K562 (cell line): ENCODE results near the gene HMGA1. TPM values are rescaled to one million over a fixed set of nuclear protein-coding genes. Genes with fewer than 3 reads are reported as not detected.

Experiments
- ARID2 ChIP-seq: fragments of 450-650 bp; IDR thresholded peaks from 2 replicates; pipeline ENCODE4 v1.6.1; 2017; ENCODE audit warnings: antibody characterized with exemption, mild to moderate bottlenecking
- ATF7 ChIP-seq: fragments of 450-650 bp; IDR thresholded peaks from 2 replicates; pipeline ENCODE4 v1.7.1; 2014; ENCODE audit warnings: mild to moderate bottlenecking, moderate library complexity
- BACH1 ChIP-seq: fragments of 200-800 bp; sonication (Bioruptor generic); IDR thresholded peaks from 2 replicates; pipeline ENCODE4 v1.6.1; 2016; ENCODE audit warnings: missing genetic modification characterization, missing compliant biosample characterization
- CREB3 ChIP-seq: fragments of 450-650 bp; conservative IDR thresholded peaks from 2 replicates; pipeline ENCODE4 v1.6.1; 2016; ENCODE audit warnings: missing genetic modification characterization, low read depth, mild to moderate bottlenecking, missing compliant biosample characterization, moderate library complexity
- FIP1L1 ChIP-seq: fragments of 200-400 bp; formaldehyde crosslinking; IDR thresholded peaks from 2 replicates; pipeline ENCODE4 v1.6.1; 2018; ENCODE audit warnings: mild to moderate bottlenecking, low read depth, low read length; ENCODE audit not compliant: poor library complexity, severe bottlenecking
- KLF10 ChIP-seq: fragments of 250-450 bp; sonication (Bioruptor Pico); IDR thresholded peaks from 2 replicates; pipeline ENCODE4 v1.6.1; 2021; ENCODE audit warnings: matching md5 sums
- MEF2A ChIP-seq: IDR thresholded peaks from 2 replicates; pipeline ENCODE4 v1.6.1; 2011; ENCODE audit warnings: low read depth, mild to moderate bottlenecking, low read length, moderate library complexity; ENCODE audit not compliant: control insufficient read depth
- MEIS2 ChIP-seq: fragments of 450-650 bp; IDR thresholded peaks from 2 replicates; pipeline ENCODE4 v1.6.1; 2014; ENCODE audit warnings: mild to moderate bottlenecking; ENCODE audit not compliant: partially characterized antibody
- MYC ChIP-seq, 2 experiments: fragments of 250-450 bp in 1 of 2; sonication (Bioruptor Pico) in 1 of 2; IDR thresholded peaks; 2 replicates each; pipeline versions ENCODE4 v1.5.1 to v1.6.1; 2012 to 2021; ENCODE audit warnings: low read depth in 2 of 2, borderline replicate concordance in 1 of 2, improper control_type of control experiment in 1 of 2, low read length in 1 of 2, mild to moderate bottlenecking in 1 of 2, moderate library complexity in 1 of 2
- NFATC3 ChIP-seq: fragments of 450-650 bp; IDR thresholded peaks from 2 replicates; pipeline ENCODE4 v1.6.1; 2017; ENCODE audit warnings: mild to moderate bottlenecking
- NRF1 ChIP-seq, 2 experiments: fragments of 450-650 bp; IDR thresholded peaks in 1 of 2; conservative IDR thresholded peaks in 1 of 2; 2 replicates each; pipeline ENCODE4 v1.6.1; 2014; ENCODE audit warnings: mild to moderate bottlenecking in 2 of 2
- RBM34 ChIP-seq: fragments of 200-400 bp; formaldehyde crosslinking; IDR thresholded peaks from 2 replicates; pipeline ENCODE4 v1.6.1; 2018; ENCODE audit warnings: low read length, borderline replicate concordance; ENCODE audit not compliant: insufficient read depth
- RFX5 ChIP-seq: IDR thresholded peaks from 2 replicates; pipeline ENCODE4 v1.6.1; 2011; ENCODE audit warnings: low read depth, mild to moderate bottlenecking, improper control_type of control experiment, low read length
- RREB1 ChIP-seq: fragments of 250-450 bp; sonication (Bioruptor Pico); IDR thresholded peaks from 2 replicates; pipeline ENCODE4 v1.4.0; 2020
- SAFB ChIP-seq: fragments of 200-400 bp; formaldehyde crosslinking; IDR thresholded peaks from 2 replicates; pipeline ENCODE4 v1.6.1; 2017; ENCODE audit warnings: low read depth, low read length, borderline replicate concordance
- SMARCB1 ChIP-seq: IDR thresholded peaks from 2 replicates; pipeline ENCODE4 v1.6.1; 2011; ENCODE audit warnings: improper control_type of control experiment, low read depth; ENCODE audit not compliant: insufficient read length
- SOX6 ChIP-seq: fragments of 450-650 bp; IDR thresholded peaks from 2 replicates; pipeline ENCODE4 v1.6.1; 2014; ENCODE audit warnings: mild to moderate bottlenecking
- ZNF511 ChIP-seq: sonication (generic); formaldehyde crosslinking; IDR thresholded peaks from 2 replicates; pipeline ENCODE4 v1.8.0; 2022; ENCODE audit warnings: mild to moderate bottlenecking, missing genetic modification reagents
- ZNF584 ChIP-seq: fragments of 200-800 bp; sonication (Bioruptor generic); IDR thresholded peaks from 2 replicates; pipeline ENCODE4 v1.6.1; 2016; ENCODE audit warnings: low read depth, mild to moderate bottlenecking, missing genetic modification characterization, missing compliant biosample characterization
- ZNF668 ChIP-seq: fragments of 250-450 bp; sonication (Bioruptor Pico); IDR thresholded peaks from 2 replicates; pipeline ENCODE4 v1.8.0; 2022; ENCODE audit warnings: mild to moderate bottlenecking, inconsistent platforms
- polyA plus RNA-seq, 8 experiments: library from polyadenylated mRNA; depleted of rRNA in 4 of 8; stranded (reverse) in 5 of 8; unstranded in 3 of 8; fragments of >200 nt; fragmentation: Nextera tagmentation in 2 of 8; fragmentation: Illumina TruSeq in 1 of 8; extraction: Ambion mirVana in 2 of 8; extraction: Trizol in 1 of 8; gene quantifications; 2 replicates each; pipeline versions ENCODE4 v1.2.1 to v1.2.3, GENCODE V29; 2011 to 2014; ENCODE audit warnings: inconsistent platforms in 1 of 8, missing spikeins in 1 of 8
- total RNA-seq, 7 experiments: library from RNA; depleted of rRNA in 6 of 7; stranded (reverse); fragments of >200 nt in 6 of 7; fragmentation: Illumina TruSeq in 2 of 7; extraction: Trizol in 2 of 7; gene quantifications; 2 replicates each; pipeline versions ENCODE4 v1.2.1 to v1.2.3, GENCODE V29; 2011 to 2021; ENCODE audit warnings: low replicate concordance in 1 of 7

Gene HMGA1
- total and polyA plus RNA-seq, 9 of the 15 experiments (the other 6 are each of a cell fraction or from before 2014, with no cell fraction given), result 27.8 to 1,947 (median 594) TPM

- TF ChIP-seq CREB3 (tag), result peak; percentile 92
- TF ChIP-seq SMARCB1, result no peak
- no peak for TF ChIP-seq KLF10 (CRISPR knock-in tag)
- TF ChIP-seq SOX6, result peak; percentile 50; the same call in 1 of the 2 replicates
- TF ChIP-seq RBM34, result no peak
- TF ChIP-seq ZNF668 (CRISPR knock-in tag), result 0 out of 2 replicates have a peak, but pooled peaks have one; percentile 43
- TF ChIP-seq ARID2, result no peak
- no peak for TF ChIP-seq NFATC3
- no peak for TF ChIP-seq RFX5
- TF ChIP-seq SAFB, result peak; percentile 67
- TF ChIP-seq RREB1 (CRISPR knock-in tag), result no peak
- peak; percentile 71 to 74 for TF ChIP-seq NRF1 (conservative IDR thresholded peaks at IDR 0.05 in 1 of 2, IDR thresholded peaks at IDR 0.05 in 1 of 2)
- 0 out of 2 replicates have a peak, but pooled peaks have one; percentile 27 for TF ChIP-seq ZNF584
- TF ChIP-seq ZNF511 (CRISPR knock-in tag), result no peak
- no peak for TF ChIP-seq MEF2A
- peak; percentile 55 for TF ChIP-seq ATF7
- TF ChIP-seq MEIS2, result no peak
- peak; percentile 84 for TF ChIP-seq MYC (IDR thresholded peaks at IDR 0.05; ENCODE audit: low read depth, low read length)
- TF ChIP-seq MYC (CRISPR knock-in tag; IDR thresholded peaks at IDR 0.05; ENCODE audit: borderline replicate concordance, low read depth), result peak; percentile 79; the same call in 1 of the 2 replicates
- no peak for TF ChIP-seq FIP1L1
- peak; percentile 31; the same call in 1 of the 2 replicates for TF ChIP-seq BACH1
These were observed 12.4 kb upstream of the HMGA1 start (continued) for GRCh38 chr6:34223956-34224940.
